ENCODE results near the gene CNTFR. TPM values are rescaled to one million over a fixed set of nuclear protein-coding genes. Genes with fewer than 3 reads are reported as not detected.

The CNTFR gene
- total RNA-seq, 4 donors from 2014 or later = 19.8 to 40.9 (median 34.7) TPM

GRCh38 chr9:34601937-34602573 is 12.5 kb upstream of the CNTFR start:
- 80 to 81% methylated on average over 6 of the region's 6 CpGs for WGBS, 2 donors
- no peaks in the 10 kb centered on the region for H3K27me3 ChIP-seq
- no peaks in the 10 kb centered on the region for H3K9me3 ChIP-seq
- H3K36me3 ChIP-seq = no peaks in the 10 kb centered on the region
- TF ChIP-seq EP300 (IDR thresholded peaks at IDR 0.05) = no peak
- no peak for TF ChIP-seq POLR2A (IDR thresholded peaks at IDR 0.05)
- TF ChIP-seq CTCF (IDR thresholded peaks at IDR 0.05) = no peak
- H3K4me1 ChIP-seq = peaks cover 0 to 4% (median 0%) of the 10 kb centered on the region in 4 donors
- H3K27ac ChIP-seq = no peak overlapping the region
- no peak for DNase-seq (ENCODE audit: low spot score in 2 of 2)
- no peak overlapping the region for H3K4me3 ChIP-seq

DNA sequence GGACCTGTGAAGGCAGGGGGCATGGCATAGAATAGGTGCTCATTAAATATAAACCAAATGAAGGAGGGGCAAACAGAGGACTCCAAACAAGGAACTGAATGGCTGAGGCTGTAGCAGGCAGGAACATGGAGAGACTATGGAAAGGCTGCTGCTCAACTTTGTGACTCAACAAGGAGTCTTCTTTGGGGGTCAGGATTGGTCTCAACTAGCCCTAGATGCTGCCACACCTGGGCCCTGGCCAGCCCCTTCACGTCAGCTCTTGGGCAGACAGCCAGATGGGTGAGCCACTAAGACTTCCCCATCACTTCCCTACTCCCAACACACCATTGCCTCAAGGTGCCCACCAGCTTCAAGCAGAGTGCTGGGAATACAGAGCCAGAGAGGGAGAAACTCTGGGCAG is 11.4 kb upstream of the CNTFR start:
- TF ChIP-seq POLR2A (IDR thresholded peaks at IDR 0.05) (no peak), CTCF (IDR thresholded peaks at IDR 0.05) (no peak), EP300 (IDR thresholded peaks at IDR 0.05) (no peak)
- Histone ChIP-seq H3K27me3 (no peaks in the 10 kb centered on the region), H3K9me3 (no peaks in the 10 kb centered on the region), H3K4me3 (no peak overlapping the region), H3K4me1 (peaks cover 0 to 4% (median 0%) of the 10 kb centered on the region in 4 donors), H3K36me3 (no peaks in the 10 kb centered on the region), H3K27ac (no peak overlapping the region)
- DNase-seq (ENCODE audit: low spot score in 2 of 2) = no peak
- WGBS, 2 donors = 50 to 71% methylated on average over 1 of the region's 1 CpG

- Histone ChIP-seq H3K27ac (no peak overlapping the region), H3K4me1 (peaks cover 0 to 6% (median 0%) of the 10 kb centered on the region in 4 donors), H3K27me3 (no peaks in the 10 kb centered on the region), H3K9me3 (no peaks in the 10 kb centered on the region), H3K36me3 (no peaks in the 10 kb centered on the region), H3K4me3 (no peak overlapping the region)
- TF ChIP-seq CTCF (IDR thresholded peaks at IDR 0.05) = no peak
- TF ChIP-seq EP300 (IDR thresholded peaks at IDR 0.05) = no peak
- TF ChIP-seq POLR2A (IDR thresholded peaks at IDR 0.05) = no peak
- 10 to 44% methylated on average over 1 of the region's 1 CpG for WGBS, 2 donors
- DNase-seq (ENCODE audit: low spot score in 2 of 2) = no peak
Observed at GRCh38 chr9:34599546-34599945, 10.0 kb upstream of the CNTFR start.

- no peaks in the 10 kb centered on the region for H3K36me3 ChIP-seq
- DNase-seq (ENCODE audit: low spot score in 2 of 2) = no peak
- peaks cover 0 to 51% (median 38%) of the 10 kb centered on the region in 4 donors for H3K4me1 ChIP-seq
- peaks cover 0 to 21% of the 10 kb centered on the region in 2 donors for H3K27me3 ChIP-seq
- WGBS, 2 donors = 44 to 54% methylated on average over 9 of the region's 9 CpGs
- H3K27ac ChIP-seq = peak overlapping the region; percentile 13 to 89 (median 77)
- TF ChIP-seq POLR2A (IDR thresholded peaks at IDR 0.05) (no peak), CTCF (IDR thresholded peaks at IDR 0.05) (no peak), EP300 (IDR thresholded peaks at IDR 0.05) (no peak)
- no peak overlapping the region for H3K4me3 ChIP-seq
- no peaks in the 10 kb centered on the region for H3K9me3 ChIP-seq
Observed at GRCh38 chr9:34594177-34594576, 4.7 kb upstream of the CNTFR start.

GRCh38 chr9:34592895-34593601 is 3.5 kb upstream of the CNTFR start:
- H3K36me3 ChIP-seq = no peaks in the 10 kb centered on the region
- peaks cover 0 to 28% of the 10 kb centered on the region in 2 donors for H3K27me3 ChIP-seq
- H3K4me3 ChIP-seq = no peak overlapping the region
- H3K27ac ChIP-seq = peak overlapping the region; percentile 29 to 89 (median 77)
- H3K4me1 ChIP-seq = peaks cover 0 to 63% (median 44%) of the 10 kb centered on the region in 4 donors
- H3K9me3 ChIP-seq = no peaks in the 10 kb centered on the region
- WGBS, 2 donors = 4% methylated on average over 24 to 26 of the region's 26 CpGs
- peak; percentile 48 to 61 for DNase-seq (ENCODE audit: low spot score in 2 of 2)
- TF ChIP-seq POLR2A (IDR thresholded peaks at IDR 0.05) (no peak), EP300 (IDR thresholded peaks at IDR 0.05) (peak in 1 of 2 donors; percentile 64)
